Measurements from ENCODE around the gene UBE2D2. TPM values are rescaled to one million over a fixed set of nuclear protein-coding genes. Genes with fewer than 3 reads are reported as not detected.

UBE2D2 gene
- total RNA-seq, 1 experiment from 2014 or later, result 193 TPM

GRCh38 chr5:139517683-139518564 lies 43.2 kb upstream of the UBE2D2 start:
- Mint-ChIP-seq H3K9me3 (ENCODE audit: unreplicated experiment) (no peaks in the 10 kb centered on the region), H3K27me3 (ENCODE audit: insufficient read depth, unreplicated experiment) (no peaks in the 10 kb centered on the region), H3K4me1 (ENCODE audit: low read depth, unreplicated experiment) (peaks cover 10% of the 10 kb centered on the region), H3K27ac (ENCODE audit: unreplicated experiment) (peak overlapping the region; percentile 82), H3K36me3 (ENCODE audit: insufficient read depth, unreplicated experiment) (peaks cover 6% of the 10 kb centered on the region), H3K4me3 (ENCODE audit: unreplicated experiment) (peak overlapping the region; percentile 79)
- peak overlapping the region; percentile 52 for H3K4me3 ChIP-seq (ENCODE audit: low read depth, low read length)
- H3K9me3 ChIP-seq, result no peaks in the 10 kb centered on the region
- H3K36me3 ChIP-seq (ENCODE audit: control insufficient read depth, insufficient read depth, low read length), result no peaks in the 10 kb centered on the region
- DNase-seq, result peak; percentile 86 to 95
- no peaks in the 10 kb centered on the region for H3K27me3 ChIP-seq (replicated peaks; ENCODE audit: control insufficient read depth, insufficient read depth, low read length)
- TF ChIP-seq CTCF (IDR thresholded peaks at IDR 0.05; ENCODE audit: insufficient read depth in 1 of 2, low read depth in 1 of 2, low read length in 1 of 2, severe bottlenecking in 1 of 2, unreplicated experiment in 1 of 2), result peak; percentile 89 to 96
- H3K4me1 ChIP-seq, result peaks cover 4% of the 10 kb centered on the region; the same call in 1 of the 2 replicates
- ChIA-PET CTCF (interaction anchor here (0.5 to 1.1 kb wide), 3 partner anchors 96 to 515 kb away, joined by 3 to 8 read pairs (median 3); no protein-coding TSS in a partner anchor), POLR2A (interaction anchor here (1.0 kb wide), 1 partner anchor 43 kb away, joined by 3 read pairs; the partner anchor contains the start of gene UBE2D2)
- intact Hi-C loops (cut with micrococcal nuclease; ENCODE audit: unreplicated experiment), result loop anchor here (1.0 kb wide), 3 partner anchors 43 to 96 kb away; partner anchors contain the start of genes DNAJC18 and UBE2D2
- BruUV-seq (replicated peaks), result TSS peak; percentile 94

GRCh38 chr5:139523635-139524445 lies 37.3 kb upstream of the UBE2D2 start:
- Histone ChIP-seq H3K27me3 (replicated peaks; ENCODE audit: control insufficient read depth, insufficient read depth, low read length) (no peaks in the 10 kb centered on the region), H3K4me3 (ENCODE audit: low read depth, low read length) (no peak overlapping the region), H3K36me3 (ENCODE audit: control insufficient read depth, insufficient read depth, low read length) (no peaks in the 10 kb centered on the region), H3K4me1 (peaks cover 5% of the 10 kb centered on the region; the same call in 1 of the 2 replicates), H3K9me3 (no peaks in the 10 kb centered on the region)
- no peaks in the 10 kb centered on the region for H3K36me3 Mint-ChIP-seq (ENCODE audit: insufficient read depth, unreplicated experiment)
- peaks cover 4% of the 10 kb centered on the region for H3K4me1 Mint-ChIP-seq (ENCODE audit: low read depth, unreplicated experiment)
- no peaks in the 10 kb centered on the region for H3K9me3 Mint-ChIP-seq (ENCODE audit: unreplicated experiment)
- TF ChIP-seq CTCF (IDR thresholded peaks at IDR 0.05; ENCODE audit: insufficient read depth in 1 of 2, low read depth in 1 of 2, low read length in 1 of 2, severe bottlenecking in 1 of 2, unreplicated experiment in 1 of 2), result no peak
- no peak overlapping the region for H3K27ac Mint-ChIP-seq (ENCODE audit: unreplicated experiment)
- no peak overlapping the region for H3K4me3 Mint-ChIP-seq (ENCODE audit: unreplicated experiment)
- intact Hi-C loops (cut with micrococcal nuclease; ENCODE audit: unreplicated experiment), result no loop called here
- ChIA-PET POLR2A (no interaction called here), CTCF (no interaction called here)
- H3K27me3 Mint-ChIP-seq (ENCODE audit: insufficient read depth, unreplicated experiment), result no peaks in the 10 kb centered on the region
- no TSS peak for BruUV-seq (replicated peaks)
- DNase-seq, result no peak

GRCh38 chr5:139524446-139524845 lies 36.7 kb upstream of the UBE2D2 start:
- no peak for TF ChIP-seq CTCF (IDR thresholded peaks at IDR 0.05; ENCODE audit: insufficient read depth in 1 of 2, low read depth in 1 of 2, low read length in 1 of 2, severe bottlenecking in 1 of 2, unreplicated experiment in 1 of 2)
- Histone ChIP-seq H3K4me3 (ENCODE audit: low read depth, low read length) (no peak overlapping the region), H3K9me3 (no peaks in the 10 kb centered on the region), H3K4me1 (peaks cover 5% of the 10 kb centered on the region; the same call in 1 of the 2 replicates), H3K27me3 (replicated peaks; ENCODE audit: control insufficient read depth, insufficient read depth, low read length) (no peaks in the 10 kb centered on the region), H3K36me3 (ENCODE audit: control insufficient read depth, insufficient read depth, low read length) (no peaks in the 10 kb centered on the region)
- Mint-ChIP-seq H3K4me1 (ENCODE audit: low read depth, unreplicated experiment) (no peaks in the 10 kb centered on the region), H3K27ac (ENCODE audit: unreplicated experiment) (no peak overlapping the region), H3K36me3 (ENCODE audit: insufficient read depth, unreplicated experiment) (no peaks in the 10 kb centered on the region), H3K4me3 (ENCODE audit: unreplicated experiment) (no peak overlapping the region), H3K9me3 (ENCODE audit: unreplicated experiment) (no peaks in the 10 kb centered on the region), H3K27me3 (ENCODE audit: insufficient read depth, unreplicated experiment) (no peaks in the 10 kb centered on the region)
- ChIA-PET POLR2A (no interaction called here), CTCF (no interaction called here)
- no TSS peak for BruUV-seq (replicated peaks)
- DNase-seq, result no peak
- intact Hi-C loops (cut with micrococcal nuclease; ENCODE audit: unreplicated experiment), result no loop called here
